ENCODE measurements around the gene MDGA2. TPM values are rescaled to one million over a fixed set of nuclear protein-coding genes. Genes with fewer than 3 reads are reported as not detected.

Gene MDGA2
- total and polyA plus RNA-seq, 9 of the 15 experiments (the other 6 are each of a cell fraction or from before 2014, with no cell fraction given): 0.01 to 0.18 (median 0.03) TPM; not detected in 5

GRCh38 chr14:46819117-46819516, 856.3 kb downstream of the MDGA2 start (continued):
- no peak for TF ChIP-seq MNT (conservative IDR thresholded peaks at IDR 0.05)
- TF ChIP-seq HMBOX1 (IDR thresholded peaks at IDR 0.05): no peak
- TF ChIP-seq ZNF668 (CRISPR knock-in tag; IDR thresholded peaks at IDR 0.05): no peak
- no peak for TF ChIP-seq GTF2F1 (IDR thresholded peaks at IDR 0.05; ENCODE audit: low read depth, low read length)
- no peak for TF ChIP-seq ZNF507 (tag; conservative IDR thresholded peaks at IDR 0.05)
- no peak for TF ChIP-seq ATF2 (CRISPR knock-in tag; IDR thresholded peaks at IDR 0.05)
- no peak for TF ChIP-seq SRSF7 (optimal IDR thresholded peaks at IDR 0.05; ENCODE audit: low read depth, low read length)

GRCh38 chr14:46818147-46818546, 857.3 kb downstream of the MDGA2 start:
- BruUV-seq (replicated peaks): no TSS peak
- WGBS (ENCODE audit: insufficient coverage, low coverage, missing lambda C conversion rate): 20% methylated on average over 1 of the region's 1 CpG
- H2AFZ ChIP-seq (ENCODE audit: low read depth, low read length): no peak overlapping the region
- TF ChIP-seq HSF4 (CRISPR knock-in tag; IDR thresholded peaks at IDR 0.05; ENCODE audit: borderline replicate concordance) (no peak), ZNF282 (CRISPR knock-in tag; IDR thresholded peaks at IDR 0.05) (no peak), BRD4 (IDR thresholded peaks at IDR 0.05) (no peak), RCOR1 (IDR thresholded peaks at IDR 0.05; ENCODE audit: borderline replicate concordance in 1 of 2, low read depth in 2 of 2, low read length in 2 of 2) (no peak), DDX20 (tag; IDR thresholded peaks at IDR 0.05; ENCODE audit: low read depth) (no peak), DACH1 (IDR thresholded peaks at IDR 0.05; ENCODE audit: partially characterized antibody) (no peak), ZNF124 (CRISPR knock-in tag; IDR thresholded peaks at IDR 0.05) (no peak), IRF2 (CRISPR knock-in tag; IDR thresholded peaks at IDR 0.05) (no peak), PHF8 (IDR thresholded peaks at IDR 0.05; ENCODE audit: borderline replicate concordance, low read length) (no peak), ZNF347 (CRISPR knock-in tag; IDR thresholded peaks at IDR 0.05; ENCODE audit: low read depth) (no peak), ASH1L (IDR thresholded peaks at IDR 0.05; ENCODE audit: borderline replicate concordance, low read depth, partially characterized antibody) (no peak), ZNF121 (CRISPR knock-in tag; conservative IDR thresholded peaks at IDR 0.05) (no peak), ERF (CRISPR knock-in tag; IDR thresholded peaks at IDR 0.05) (no peak), RBM39 (optimal IDR thresholded peaks at IDR 0.05; ENCODE audit: low read depth, low read length) (no peak), ZNF668 (CRISPR knock-in tag; IDR thresholded peaks at IDR 0.05) (no peak)

More at GRCh38 chr14:46818147-46818546, 857.3 kb downstream of the MDGA2 start:
- ChIA-PET CTCF (ENCODE audit: low intra/inter-chr PET ratio) (no interaction called here), POLR2A (no interaction called here)
- Histone ChIP-seq H4K20me1 (replicated peaks; ENCODE audit: control insufficient read depth, insufficient read depth, low read length) (no peaks in the 10 kb centered on the region), H3K4me2 (ENCODE audit: insufficient read depth, low read length) (no peak overlapping the region), H3K4me3 (no peak overlapping the region), H3K9me3 (replicated peaks; ENCODE audit: control insufficient read depth, insufficient read depth, low read depth, low read length) (no peaks in the 10 kb centered on the region), H3K9me1 (ENCODE audit: control insufficient read depth, insufficient read depth, low read length) (no peaks in the 10 kb centered on the region), H3K27ac (ENCODE audit: extremely low read depth, low read depth, low read length) (no peak overlapping the region), H3K36me3 (ENCODE audit: control insufficient read depth, insufficient read depth, low read length) (no peaks in the 10 kb centered on the region), H3K4me1 (replicated peaks in 1 of 2; ENCODE audit: control insufficient read depth in 2 of 2, insufficient read depth in 2 of 2, low read length in 2 of 2) (no peaks in the 10 kb centered on the region), H3K27me3 (ENCODE audit: control insufficient read depth in 2 of 2, insufficient read depth in 2 of 2, low read length in 2 of 2) (no peaks in the 10 kb centered on the region), H3K79me2 (ENCODE audit: control insufficient read depth, insufficient read depth, low read length) (no peaks in the 10 kb centered on the region), H3K9ac (ENCODE audit: insufficient read depth in 1 of 2, low read depth in 2 of 2, low read length in 2 of 2) (no peak overlapping the region)
- FAIRE-seq (no peak), DNase-seq (ENCODE audit: extremely low read depth in 1 of 4, low spot score in 3 of 4) (no peak), ATAC-seq (no peak)
- intact Hi-C loops (cut with micrococcal nuclease): no loop called here
- in situ Hi-C loops (cut with MboI): no loop called here

All from K562 (cell line).